ENCODE measurements around the gene GPR141. TPM values are rescaled to one million over a fixed set of nuclear protein-coding genes. Genes with fewer than 3 reads are reported as not detected.

The GPR141 gene
- total RNA-seq, 2 donors from 2014 or later = not detected

DNA sequence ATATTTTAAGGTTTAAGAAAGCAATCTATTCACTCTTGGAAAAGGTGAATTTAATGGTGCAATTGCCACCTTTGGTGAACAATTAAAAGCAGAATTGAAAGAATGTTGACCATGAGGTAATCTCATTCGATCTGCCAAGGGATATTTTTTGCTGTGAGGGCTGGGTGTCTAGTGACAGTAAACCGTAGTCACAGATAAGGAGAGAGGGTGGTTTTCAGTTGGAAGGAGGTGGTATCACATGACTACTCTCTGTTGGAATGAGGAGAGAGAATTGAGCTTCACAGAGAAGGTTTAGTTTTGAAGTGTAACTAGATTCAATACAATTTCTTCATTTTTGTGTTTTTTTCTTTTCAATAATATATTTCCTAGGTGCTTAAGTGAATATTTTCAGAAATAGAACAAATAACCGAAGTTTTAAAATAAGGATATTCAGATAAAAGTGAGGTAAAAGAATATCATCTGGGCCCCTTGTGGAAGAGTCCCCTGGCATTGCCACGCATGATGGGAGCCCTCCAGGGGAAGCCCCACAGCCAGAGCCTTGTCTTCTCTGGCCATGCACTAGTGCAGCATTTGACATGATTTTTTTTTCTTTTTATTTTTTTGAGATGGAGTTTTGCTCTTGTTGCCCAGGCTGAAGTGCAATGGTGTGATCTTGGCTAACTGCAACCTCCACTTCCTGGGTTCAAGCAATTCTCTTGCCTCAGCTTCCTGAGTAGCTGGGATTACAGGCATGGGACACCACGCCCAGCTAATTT lies 73.4 kb downstream of the GPR141 start:
- no peak for ATAC-seq
- Mint-ChIP-seq H3K36me3 (no peaks in the 10 kb centered on the region), H3K27ac (no peak overlapping the region), H3K9me3 (no peaks in the 10 kb centered on the region)
- DNase-seq (ENCODE audit: low spot score in 2 of 2) = no peak

- Mint-ChIP-seq H3K27ac (no peak overlapping the region), H3K36me3 (no peaks in the 10 kb centered on the region), H3K9me3 (no peaks in the 10 kb centered on the region)
- ATAC-seq (no peak), DNase-seq (ENCODE audit: low spot score in 2 of 2) (no peak)
Measured at GRCh38 chr7:37757563-37757962, 74.0 kb downstream of the GPR141 start.

DNA sequence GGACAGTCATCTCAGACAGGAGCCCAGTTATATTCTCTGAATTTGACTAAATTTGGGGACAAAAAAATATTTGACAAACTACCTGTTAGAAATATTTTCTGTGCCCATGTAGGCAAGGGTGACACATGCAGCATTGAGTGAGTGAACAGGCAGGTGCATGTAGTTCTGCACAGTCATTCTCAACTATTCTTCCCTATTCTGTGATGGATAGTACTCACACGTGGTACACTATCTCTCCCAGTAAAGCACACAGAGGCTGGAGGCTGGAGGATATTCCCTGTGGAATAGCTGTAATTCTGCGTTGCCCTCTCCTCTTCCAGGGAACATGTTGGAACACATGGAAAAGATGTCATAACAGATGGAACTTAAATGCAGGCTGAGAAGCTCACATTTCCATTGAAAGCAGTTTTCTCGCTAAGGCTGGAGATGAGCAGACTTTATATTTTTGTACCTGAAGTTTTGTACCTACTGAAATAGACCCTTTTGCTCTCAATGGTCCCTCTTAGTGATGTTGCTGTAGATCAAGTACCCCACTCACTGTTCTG lies 75.0 kb downstream of the GPR141 start:
- H3K36me3 Mint-ChIP-seq = no peaks in the 10 kb centered on the region
- H3K27ac Mint-ChIP-seq = no peak overlapping the region
- no peak for DNase-seq (ENCODE audit: low spot score in 2 of 2)
- no peaks in the 10 kb centered on the region for H3K9me3 Mint-ChIP-seq
- ATAC-seq = no peak

DNA sequence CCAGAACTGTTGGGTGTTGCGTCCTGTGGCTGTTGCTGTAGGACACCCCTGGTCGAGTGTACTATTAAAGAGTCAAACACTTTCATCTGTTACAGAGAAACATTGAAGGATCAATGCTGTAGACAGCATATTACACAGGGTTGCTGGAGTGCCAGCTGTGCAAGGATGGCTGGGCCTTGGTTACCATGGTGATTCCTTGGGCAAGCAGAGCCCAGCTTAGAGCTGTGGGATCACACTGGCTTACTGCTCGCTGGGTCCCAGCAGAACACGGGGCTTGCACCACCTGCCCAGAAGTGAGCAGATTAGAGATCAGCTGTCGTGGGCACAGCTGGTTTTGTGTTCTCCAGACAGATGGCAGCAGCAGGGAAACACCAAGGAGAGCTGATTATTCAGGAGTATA lies 76.0 kb downstream of the GPR141 start:
- ATAC-seq = no peak
- peaks cover 0 to 4% of the 10 kb centered on the region in 2 donors for H3K36me3 Mint-ChIP-seq
- H3K9me3 Mint-ChIP-seq = peaks cover 4 to 5% of the 10 kb centered on the region in 2 donors

DNA sequence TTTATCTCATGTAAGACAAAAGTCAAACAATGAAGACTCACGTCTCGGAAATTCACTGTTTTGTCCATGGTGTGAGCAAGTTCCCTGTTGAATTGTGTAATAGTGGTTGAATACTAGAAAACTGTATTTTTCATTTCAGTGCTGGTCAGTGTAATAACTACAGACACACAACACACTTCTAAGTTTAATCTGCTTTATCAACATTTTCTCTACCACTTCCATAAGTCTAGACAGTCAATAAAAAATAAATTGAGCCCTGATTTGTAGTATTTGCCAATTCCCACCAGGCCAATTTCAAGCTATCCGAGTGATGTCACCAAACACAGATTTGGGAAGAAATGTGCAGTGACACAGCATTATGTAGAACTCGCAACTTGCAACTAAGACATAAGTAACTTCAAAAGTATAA lies 81.9 kb downstream of the GPR141 start:
- H3K27ac Mint-ChIP-seq = no peak overlapping the region
- H3K9me3 Mint-ChIP-seq = peaks cover 4 to 5% of the 10 kb centered on the region in 2 donors
- no peak for ATAC-seq
- peaks cover 0 to 4% of the 10 kb centered on the region in 2 donors for H3K36me3 Mint-ChIP-seq
- no peak for DNase-seq (ENCODE audit: low spot score in 2 of 2)

More for the DNA sequence above, 76.0 kb downstream of the GPR141 start:
- DNase-seq (ENCODE audit: low spot score in 2 of 2) = no peak
- H3K27ac Mint-ChIP-seq = no peak overlapping the region

GRCh38 chr7:37765872-37766525 lies 82.4 kb downstream of the GPR141 start:
- Mint-ChIP-seq H3K9me3 (peaks cover 4 to 5% of the 10 kb centered on the region in 2 donors), H3K27ac (no peak overlapping the region), H3K36me3 (peaks cover 0 to 4% of the 10 kb centered on the region in 2 donors)
- DNase-seq (ENCODE audit: low spot score in 2 of 2) (no peak), ATAC-seq (peak; percentile 57 to 93)

DNA sequence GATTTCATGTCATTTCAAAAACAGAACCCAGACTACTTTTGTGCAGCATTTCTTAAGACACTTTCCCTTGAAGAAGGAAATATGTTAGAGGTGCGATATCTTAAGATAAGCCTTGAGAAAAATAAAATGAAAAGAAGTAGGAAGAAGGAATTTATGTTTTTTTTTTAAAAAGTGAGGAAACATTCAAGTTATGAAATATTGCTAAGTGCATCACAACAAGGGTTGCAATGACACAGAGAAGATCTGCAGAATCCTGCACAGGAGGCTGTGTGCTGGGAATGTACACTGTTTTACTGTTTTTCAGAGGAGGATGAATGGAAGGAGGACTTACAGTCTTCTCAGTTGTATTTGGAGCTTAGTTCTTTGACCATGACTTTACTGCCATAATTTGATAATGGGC lies 85.0 kb downstream of the GPR141 start:
- H3K27ac Mint-ChIP-seq = no peak overlapping the region
- H3K9me3 Mint-ChIP-seq = peaks cover 4 to 5% of the 10 kb centered on the region in 2 donors
- ATAC-seq (no peak), DNase-seq (ENCODE audit: low spot score in 2 of 2) (no peak)
- H3K36me3 Mint-ChIP-seq = peaks cover 0 to 4% of the 10 kb centered on the region in 2 donors

- no peak for ATAC-seq
- H3K27ac Mint-ChIP-seq = no peak overlapping the region
Measured at GRCh38 chr7:37769291-37769690, 85.7 kb downstream of the GPR141 start.

GRCh38 chr7:37769726-37770125 lies 86.2 kb downstream of the GPR141 start:
- no peaks in the 10 kb centered on the region for H3K36me3 Mint-ChIP-seq
- DNase-seq (ENCODE audit: low spot score in 2 of 2) = no peak
- no peak for ATAC-seq
- no peaks in the 10 kb centered on the region for H3K9me3 Mint-ChIP-seq
- H3K27ac Mint-ChIP-seq = no peak overlapping the region

More at GRCh38 chr7:37769291-37769690, 85.7 kb downstream of the GPR141 start:
- DNase-seq (ENCODE audit: low spot score in 2 of 2) = no peak
- Mint-ChIP-seq H3K9me3 (no peaks in the 10 kb centered on the region), H3K36me3 (no peaks in the 10 kb centered on the region)

GRCh38 chr7:37770838-37771237 lies 87.3 kb downstream of the GPR141 start:
- H3K27ac Mint-ChIP-seq = no peak overlapping the region
- DNase-seq (ENCODE audit: low spot score in 2 of 2) (no peak), ATAC-seq (no peak)
- H3K36me3 Mint-ChIP-seq = peaks cover 8 to 10% of the 10 kb centered on the region in 2 donors
- peaks cover 8 to 10% of the 10 kb centered on the region in 2 donors for H3K9me3 Mint-ChIP-seq

- Mint-ChIP-seq H3K36me3 (peaks cover 9 to 11% of the 10 kb centered on the region in 2 donors), H3K9me3 (peaks cover 8 to 10% of the 10 kb centered on the region in 2 donors), H3K27ac (no peak overlapping the region)
- no peak for DNase-seq (ENCODE audit: low spot score in 2 of 2)
- ATAC-seq = no peak
Measured at GRCh38 chr7:37771342-37771741, 87.8 kb downstream of the GPR141 start.

GRCh38 chr7:37771801-37772200 lies 88.2 kb downstream of the GPR141 start:
- Mint-ChIP-seq H3K27ac (no peak overlapping the region), H3K36me3 (peaks cover 9 to 11% of the 10 kb centered on the region in 2 donors), H3K9me3 (peaks cover 8 to 10% of the 10 kb centered on the region in 2 donors)
- no peak for DNase-seq (ENCODE audit: low spot score in 2 of 2)
- ATAC-seq = no peak

DNA sequence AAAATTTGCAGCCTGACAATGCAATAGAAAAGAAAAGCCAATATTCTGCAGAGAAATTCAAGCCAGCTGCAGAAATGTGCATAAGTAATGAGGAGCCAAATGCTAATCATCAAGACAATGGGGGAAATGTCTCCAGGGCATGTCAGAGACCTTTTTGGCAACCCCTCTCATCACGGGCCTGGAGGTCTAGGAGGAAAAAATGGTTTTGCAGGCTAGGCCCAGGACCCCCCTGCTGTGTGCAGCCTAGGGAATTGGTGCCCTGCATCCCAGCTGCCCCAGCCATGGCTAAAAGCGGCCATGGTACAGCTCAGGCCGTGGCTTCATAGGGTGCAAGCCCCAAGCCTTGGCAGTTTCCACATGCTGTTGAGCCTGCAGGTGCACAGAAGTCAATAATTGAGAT lies 92.4 kb downstream of the GPR141 start:
- Mint-ChIP-seq H3K36me3 (peaks cover 17 to 21% of the 10 kb centered on the region in 2 donors), H3K27ac (no peak overlapping the region), H3K9me3 (peaks cover 17 to 22% of the 10 kb centered on the region in 2 donors)
- no peak for ATAC-seq
- DNase-seq (ENCODE audit: low spot score in 2 of 2) = no peak

DNA sequence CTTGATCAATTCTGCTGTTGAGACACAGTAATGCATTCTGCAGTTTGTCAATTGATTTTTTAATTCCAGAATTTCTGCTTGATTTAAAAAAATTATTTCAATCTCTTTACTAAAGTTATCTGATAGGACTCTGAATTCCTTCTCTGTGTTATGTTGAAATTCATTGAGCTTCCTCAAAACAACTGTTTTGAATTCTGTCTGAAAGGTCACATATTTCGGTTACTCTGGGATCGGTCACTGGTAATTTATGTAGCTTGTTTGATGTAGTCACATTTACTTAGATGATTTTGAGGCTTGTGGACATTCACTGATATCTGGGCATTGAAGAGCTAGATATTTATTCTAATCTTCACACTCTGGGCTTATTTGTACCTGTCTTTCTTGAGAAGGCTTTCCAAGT lies 97.6 kb downstream of the GPR141 start:
- Mint-ChIP-seq H3K27ac (no peak overlapping the region), H3K9me3 (peaks cover 14 to 17% of the 10 kb centered on the region in 2 donors), H3K36me3 (peaks cover 9 to 10% of the 10 kb centered on the region in 2 donors)
- no peak for DNase-seq (ENCODE audit: low spot score in 2 of 2)
- no peak for ATAC-seq

DNA sequence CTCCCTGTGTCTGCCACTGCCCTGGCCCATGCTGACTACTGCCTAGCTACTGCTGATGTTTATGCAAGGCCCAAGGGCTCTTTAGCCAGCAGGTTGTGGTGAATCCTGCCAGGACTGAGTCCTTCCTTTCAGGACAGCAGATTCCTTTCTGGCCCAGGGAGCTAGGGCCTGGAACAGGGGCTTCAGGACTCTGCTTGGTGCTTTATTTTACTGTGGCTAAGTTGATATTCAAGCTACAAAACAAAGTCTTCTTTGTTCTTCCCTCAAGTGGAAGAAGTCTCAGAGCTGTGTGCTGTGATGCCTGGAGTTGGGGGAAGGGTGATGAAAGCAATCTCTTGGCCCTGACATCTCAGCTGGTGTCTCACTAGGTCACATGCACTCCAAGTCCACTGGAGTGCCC lies 98.6 kb downstream of the GPR141 start:
- Mint-ChIP-seq H3K27ac (no peak overlapping the region), H3K9me3 (peaks cover 14 to 17% of the 10 kb centered on the region in 2 donors), H3K36me3 (peaks cover 9 to 10% of the 10 kb centered on the region in 2 donors)
- DNase-seq (ENCODE audit: low spot score in 2 of 2) = no peak
- ATAC-seq = no peak

DNA sequence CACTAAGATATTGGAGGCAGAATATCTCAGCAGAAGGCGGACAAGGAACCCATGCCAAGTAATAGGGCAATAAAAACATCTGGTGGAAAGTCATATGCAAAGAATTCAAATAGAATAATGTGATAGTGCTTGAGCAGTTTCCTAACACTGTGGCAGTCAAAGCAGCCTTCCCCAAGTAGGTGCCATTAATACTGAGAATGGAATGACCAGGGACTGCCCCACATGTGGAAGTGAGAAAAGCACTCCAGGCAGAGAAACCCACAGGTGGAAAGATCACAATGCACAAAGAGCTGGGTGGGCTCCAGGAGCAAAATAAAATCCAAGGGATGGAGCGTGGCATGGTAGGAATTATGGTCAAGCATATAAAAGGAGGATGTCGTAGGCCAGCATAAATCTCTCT lies 100.4 kb downstream of the GPR141 start:
- ATAC-seq = no peak
- DNase-seq (ENCODE audit: low spot score in 2 of 2) = no peak
- H3K36me3 Mint-ChIP-seq = no peaks in the 10 kb centered on the region
- H3K9me3 Mint-ChIP-seq = peaks cover 3 to 7% of the 10 kb centered on the region in 2 donors
- no peak overlapping the region for H3K27ac Mint-ChIP-seq

- Mint-ChIP-seq H3K36me3 (no peaks in the 10 kb centered on the region), H3K9me3 (peaks cover 3% of the 10 kb centered on the region in 2 donors), H3K27ac (no peak overlapping the region)
- ATAC-seq (peak; percentile 79 to 84), DNase-seq (ENCODE audit: low spot score in 2 of 2) (no peak)
Measured at GRCh38 chr7:37786741-37787569, 103.4 kb downstream of the GPR141 start.

Measured in activated naive CD4-positive, alpha-beta T cell treated with anti-CD3 and anti-CD28 coated beads, Interleukin-2, amount 50 U/mL, for 72 hours (primary cell).